NCI-H748 treated with DMSO at 0.1 percent for 48 hours (cell line): ENCODE measurements around the gene COQ10A.

Experiments
- DNase-seq: peaks from one replicate; lab custom pipeline; 2025; lab: John Stamatoyannopoulos, UW

Gene COQ10A

DNA sequence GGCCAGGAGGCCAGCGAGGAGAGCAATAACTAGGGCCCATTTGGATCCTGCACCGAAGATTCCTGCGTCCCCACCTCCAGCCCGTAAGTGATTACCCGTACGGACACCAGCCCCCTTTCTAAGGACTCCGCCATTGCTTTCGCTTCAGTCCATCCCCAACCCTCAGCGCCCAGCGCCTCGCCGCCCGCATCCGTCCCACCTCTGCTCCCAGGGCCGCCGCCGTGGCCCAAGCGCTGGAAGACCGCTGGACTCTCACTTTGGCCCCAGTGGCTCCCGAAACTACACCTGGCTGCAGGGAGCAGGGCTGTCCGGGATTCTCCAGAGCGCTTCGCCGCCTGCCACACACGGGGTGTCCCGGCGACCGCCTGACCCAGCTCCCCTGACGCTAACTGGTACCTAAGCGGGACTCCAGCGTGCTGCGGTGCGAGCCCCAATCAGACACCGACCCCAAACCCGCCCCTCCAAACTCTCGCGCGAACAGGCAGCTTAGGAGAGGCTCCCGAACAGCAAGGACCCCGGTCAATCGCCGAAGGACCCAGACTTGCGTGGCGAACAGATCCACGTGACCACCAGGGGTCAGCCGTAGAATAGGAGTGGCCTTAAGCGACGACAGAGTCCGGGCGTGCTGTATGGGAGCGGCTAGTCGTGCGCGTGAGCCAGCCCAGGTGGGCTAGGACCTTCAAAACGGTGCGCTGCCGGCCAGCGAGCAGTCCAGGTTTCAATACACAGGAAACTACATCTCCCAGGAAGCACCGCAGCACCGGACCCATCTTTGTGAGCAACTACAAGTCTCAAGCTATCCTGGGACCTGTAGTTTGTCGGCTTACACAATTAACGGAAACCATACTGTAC lies 49.1 kb downstream of the COQ10A start, which contains the start of gene CNPY2:
Gene CNPY2 (minus strand): TSS at position 367 of the 852 bp plus-strand sequence. CDS start 771 bp downstream, outside the sequence.
- DNase-seq: peak; percentile 99

DNA sequence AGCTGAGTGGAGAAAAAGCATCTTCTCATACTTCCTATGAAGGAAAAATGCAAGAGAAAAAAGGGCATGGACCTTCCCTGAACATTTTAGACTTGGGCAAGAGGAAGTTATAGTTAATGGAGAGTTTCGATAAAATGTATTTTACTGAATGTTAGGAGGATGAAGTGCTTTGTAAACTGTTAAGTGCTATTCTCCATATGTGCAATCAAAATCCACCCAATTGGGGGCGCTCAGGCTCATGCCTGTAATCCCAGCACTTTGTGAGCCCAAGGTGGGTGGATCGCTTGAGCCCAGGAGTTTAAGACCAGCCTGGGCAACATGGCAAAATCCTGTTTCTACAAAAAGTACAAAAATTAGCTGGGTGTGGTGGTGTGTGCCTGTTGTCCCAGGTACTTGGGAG lies 50.9 kb downstream of the COQ10A start:
- DNase-seq: no peak
